Measurements from ENCODE around the gene OPRL1. TPM values are rescaled to one million over a fixed set of nuclear protein-coding genes. Genes with fewer than 3 reads are reported as not detected.
A peak's percentile ranks its signal among the peaks of the same experiment; 100 is the strongest.

The OPRL1 gene
- total RNA-seq, 1 experiment from 2014 or later: 1.5 TPM

GRCh38 chr20:64048402-64049044 is 31.4 kb upstream of the OPRL1 start:
- Histone ChIP-seq H2AFZ (no peak overlapping the region), H3K27me3 (ENCODE audit: insufficient read depth, low read depth) (peaks cover 29% of the 10 kb centered on the region), H3K4me2 (no peak overlapping the region), H4K20me1 (ENCODE audit: insufficient read depth) (no peaks in the 10 kb centered on the region), H3K36me3 (ENCODE audit: low read depth) (no peaks in the 10 kb centered on the region), H3K4me3 (no peak overlapping the region), H3K4me1 (replicated peaks; ENCODE audit: insufficient read depth) (peaks cover 17% of the 10 kb centered on the region), H3K9me2 (ENCODE audit: insufficient read depth) (no peaks in the 10 kb centered on the region), H3F3A (ENCODE audit: insufficient read depth, low read depth) (peaks cover 15% of the 10 kb centered on the region), H3K27ac (no peak overlapping the region), H3K9me3 (ENCODE audit: insufficient read depth, low read depth) (no peaks in the 10 kb centered on the region), H3K79me2 (ENCODE audit: low read depth) (no peaks in the 10 kb centered on the region)
- ChIA-PET POLR2A (ENCODE audit: unreplicated experiment) (no interaction called here), CTCF (no interaction called here)
- TF ChIP-seq CTCF (conservative IDR thresholded peaks at IDR 0.05): no peak
- no peak for TF ChIP-seq EZH2 (IDR thresholded peaks at IDR 0.05; ENCODE audit: low read depth)
- intact Hi-C loops (cut with micrococcal nuclease; ENCODE audit: unreplicated experiment): no loop called here
- no peak for DNase-seq
- BruUV-seq (replicated peaks): no TSS peak

GRCh38 chr20:64049060-64049877 is 30.6 kb upstream of the OPRL1 start, which contains the start of gene SOX18:
SOX18 (minus strand) TSS chr20:64049639; CDS start chr20:64049516, 123 bp downstream.
- H4K20me1 ChIP-seq (ENCODE audit: insufficient read depth): no peaks in the 10 kb centered on the region
- peaks cover 16% of the 10 kb centered on the region for H3K4me1 ChIP-seq (replicated peaks; ENCODE audit: insufficient read depth)
- peaks cover 29% of the 10 kb centered on the region for H3K27me3 ChIP-seq (ENCODE audit: insufficient read depth, low read depth)
- intact Hi-C loops (cut with micrococcal nuclease; ENCODE audit: unreplicated experiment): no loop called here
- H3K27ac ChIP-seq: no peak within 1 kb of the TSS
- H3K79me2 ChIP-seq (ENCODE audit: low read depth): no peaks in the 10 kb centered on the region
- no TSS peak for BruUV-seq (replicated peaks)
- H3K4me2 ChIP-seq: peak within 1 kb of the TSS; percentile 51; the same call in 1 of the 2 replicates
- TF ChIP-seq EZH2 (IDR thresholded peaks at IDR 0.05; ENCODE audit: low read depth) (no peak), CTCF (conservative IDR thresholded peaks at IDR 0.05) (no peak)
- no peak within 1 kb of the TSS for H2AFZ ChIP-seq
- H3F3A ChIP-seq (ENCODE audit: insufficient read depth, low read depth): peaks cover 10% of the 10 kb centered on the region
- no peaks in the 10 kb centered on the region for H3K36me3 ChIP-seq (ENCODE audit: low read depth)
- DNase-seq: peak in 1 of 2 experiments; percentile 51
- ChIA-PET POLR2A (ENCODE audit: unreplicated experiment) (no interaction called here), CTCF (interaction anchor here (0.6 kb wide), 1 partner anchor 52 kb away, joined by 4 read pairs; no protein-coding TSS in a partner anchor)
- H3K9me2 ChIP-seq (ENCODE audit: insufficient read depth): no peaks in the 10 kb centered on the region
- no peaks in the 10 kb centered on the region for H3K9me3 ChIP-seq (ENCODE audit: insufficient read depth, low read depth)
- H3K4me3 ChIP-seq: no peak within 1 kb of the TSS

GRCh38 chr20:64049878-64050260 is 30.0 kb upstream of the OPRL1 start:
- Histone ChIP-seq H4K20me1 (ENCODE audit: insufficient read depth) (no peaks in the 10 kb centered on the region), H2AFZ (no peak overlapping the region)
- CTCF ChIA-PET: interaction anchor here (0.6 kb wide), 1 partner anchor 52 kb away, joined by 4 read pairs; no protein-coding TSS in a partner anchor

More at GRCh38 chr20:64049878-64050260, 30.0 kb upstream of the OPRL1 start:
- TF ChIP-seq CTCF (conservative IDR thresholded peaks at IDR 0.05): no peak
- peak; percentile 88; the same call in 1 of the 2 replicates for TF ChIP-seq EZH2 (IDR thresholded peaks at IDR 0.05; ENCODE audit: low read depth)
- POLR2A ChIA-PET (ENCODE audit: unreplicated experiment): no interaction called here
- peaks cover 29% of the 10 kb centered on the region for H3K27me3 ChIP-seq (ENCODE audit: insufficient read depth, low read depth)
- no TSS peak for BruUV-seq (replicated peaks)
- no peaks in the 10 kb centered on the region for H3K9me2 ChIP-seq (ENCODE audit: insufficient read depth)
- intact Hi-C loops (cut with micrococcal nuclease; ENCODE audit: unreplicated experiment): no loop called here
- no peaks in the 10 kb centered on the region for H3K9me3 ChIP-seq (ENCODE audit: insufficient read depth, low read depth)
- H3F3A ChIP-seq (ENCODE audit: insufficient read depth, low read depth): peaks cover 12% of the 10 kb centered on the region; the same call in 1 of the 2 replicates
- H3K4me1 ChIP-seq (replicated peaks; ENCODE audit: insufficient read depth): peaks cover 10% of the 10 kb centered on the region
- no peaks in the 10 kb centered on the region for H3K36me3 ChIP-seq (ENCODE audit: low read depth)
- no peak overlapping the region for H3K4me3 ChIP-seq
- peak overlapping the region; percentile 51; the same call in 1 of the 2 replicates for H3K4me2 ChIP-seq
- DNase-seq: no peak
- no peaks in the 10 kb centered on the region for H3K79me2 ChIP-seq (ENCODE audit: low read depth)
- H3K27ac ChIP-seq: no peak overlapping the region

Measured in PC-9 (cell line).